GM23338 (cell line): Measurements from ENCODE around the gene CSF2. TPM values are rescaled to one million over a fixed set of nuclear protein-coding genes. Genes with fewer than 3 reads are reported as not detected.

Experiments
- ATAC-seq: fragments of 200-7000 bp; cut with Tn5 transposase; 3 replicates; pipeline ENCODE4 v1.9.1; 2020
- DNase-seq: peaks from one replicate; pipeline ENCODE4 v3.0.0-alpha.2; 2015; ENCODE audit warnings: low spot score
- H2AFZ ChIP-seq: fragments of 200-600 bp; sonication (generic); 2 replicates; pipeline ENCODE4 v1.8.0; 2016; ENCODE audit warnings: antibody characterized with exemption, mild to moderate bottlenecking, moderate library complexity
- H3F3A ChIP-seq: fragments of 200-600 bp; sonication (generic); replicated peaks from 2 replicates; pipeline ENCODE4 v1.8.0; 2017; ENCODE audit warnings: antibody characterized with exemption, mixed run types, low read depth
- H3K27ac ChIP-seq: fragments of 200-600 bp; sonication (generic); 2 replicates; pipeline ENCODE4 v1.6.1; 2016; ENCODE audit warnings: low read depth
- H3K27me3 ChIP-seq: fragments of 200-600 bp; sonication (generic); 2 replicates; pipeline ENCODE4 v1.8.0; 2016; ENCODE audit warnings: mild to moderate bottlenecking, mixed run types, moderate library complexity; ENCODE audit not compliant: insufficient read depth
- H3K36me3 ChIP-seq: fragments of 200-600 bp; sonication (generic); 2 replicates; pipeline ENCODE4 v1.8.0; 2016; ENCODE audit warnings: mild to moderate bottlenecking; ENCODE audit not compliant: insufficient read depth
- H3K4me1 ChIP-seq: fragments of 200-600 bp; sonication (generic); 2 replicates; pipeline ENCODE4 v1.8.0; 2016; ENCODE audit warnings: mild to moderate bottlenecking, moderate library complexity; ENCODE audit not compliant: insufficient read depth
- H3K4me2 ChIP-seq: fragments of 200-600 bp; sonication (generic); 2 replicates; pipeline ENCODE4 v1.7.1; 2017; ENCODE audit warnings: mixed run types
- H3K4me3 ChIP-seq: fragments of 200-600 bp; sonication (generic); 2 replicates; pipeline ENCODE4 v1.6.1; 2016; ENCODE audit warnings: mixed run types
- H3K79me2 ChIP-seq: fragments of 200-600 bp; sonication (generic); replicated peaks from 2 replicates; pipeline ENCODE4 v1.8.0; 2017; ENCODE audit warnings: mild to moderate bottlenecking; ENCODE audit not compliant: insufficient read depth
- H3K9me2 ChIP-seq: fragments of 200-600 bp; sonication (generic); 2 replicates; pipeline ENCODE4 v1.8.0; 2017; ENCODE audit not compliant: insufficient read depth
- H4K20me1 ChIP-seq: fragments of 200-600 bp; sonication (generic); replicated peaks from 2 replicates; pipeline ENCODE4 v1.8.0; 2017; ENCODE audit warnings: mild to moderate bottlenecking; ENCODE audit not compliant: insufficient read depth
- H3K27ac Mint-ChIP-seq: 2 replicates; pipeline ENCODE4 v1.8.0; 2020; ENCODE audit warnings: inconsistent platforms, mild to moderate bottlenecking, moderate library complexity, mixed read lengths
- H3K27me3 Mint-ChIP-seq: 3 replicates; pipeline ENCODE4 v1.8.0; 2022; ENCODE audit warnings: low read depth, mild to moderate bottlenecking, moderate library complexity, mixed read lengths, inconsistent platforms; ENCODE audit not compliant: insufficient read depth, poor library complexity
- H3K36me3 Mint-ChIP-seq: 3 replicates; pipeline ENCODE4 v1.8.0; 2021; ENCODE audit warnings: low read depth, mild to moderate bottlenecking, inconsistent platforms, moderate library complexity, mixed read lengths
- H3K4me1 Mint-ChIP-seq: 3 replicates; pipeline ENCODE4 v1.8.0; 2020; ENCODE audit warnings: mild to moderate bottlenecking, inconsistent platforms, mixed read lengths
- H3K4me3 Mint-ChIP-seq: 3 replicates; pipeline ENCODE4 v1.8.0; 2021; ENCODE audit warnings: moderate library complexity, mild to moderate bottlenecking, inconsistent platforms, mixed read lengths
- H3K9me3 Mint-ChIP-seq: 3 replicates; pipeline ENCODE4 v1.8.0; 2020; ENCODE audit warnings: moderate library complexity, mild to moderate bottlenecking, inconsistent platforms, mixed read lengths
- CTCF ChIP-seq, 2 experiments: fragments of 200-600 bp in 1 of 2; sonication (generic) in 1 of 2; conservative IDR thresholded peaks; 2 replicates each; pipeline versions ENCODE4 v1.5.1 to v1.6.1; 2016 to 2017; ENCODE audit warnings: antibody characterized with exemption in 2 of 2, low read depth in 2 of 2, mild to moderate bottlenecking in 2 of 2, moderate library complexity in 1 of 2
- JUNB ChIP-seq: IDR thresholded peaks from one replicate; pipeline ENCODE4 v1.6.1; 2016; ENCODE audit warnings: antibody characterized with exemption; ENCODE audit not compliant: unreplicated experiment
- REST ChIP-seq: IDR thresholded peaks from one replicate; pipeline ENCODE4 v1.6.1; 2018; ENCODE audit warnings: antibody characterized with exemption; ENCODE audit not compliant: unreplicated experiment
- ZNF462 ChIP-seq: fragments of 250-450 bp; sonication (Bioruptor Pico); IDR thresholded peaks from 2 replicates; pipeline ENCODE4 v1.5.0; 2020; ENCODE audit warnings: mild to moderate bottlenecking, moderate library complexity
- polyA plus RNA-seq: library from polyadenylated mRNA; unstranded; fragments of >200 nt; fragmentation: Nextera tagmentation; extraction: Ambion mirVana; gene quantifications from 2 replicates; pipeline ENCODE4 v1.2.1, GENCODE V29; 2016
- total RNA-seq: library from RNA; depleted of rRNA; stranded (reverse); fragments of >200 nt; shearing (Covaris generic); gene quantifications from 2 replicates; pipeline ENCODE4 v1.2.3, GENCODE V29; 2014

CSF2 gene
- total and polyA plus RNA-seq, 2 experiments from 2014 or later, result not detected

- Mint-ChIP-seq H3K4me3 (no peak overlapping the region), H3K27ac (no peak overlapping the region), H3K36me3 (no peaks in the 10 kb centered on the region), H3K9me3 (no peaks in the 10 kb centered on the region), H3K4me1 (no peaks in the 10 kb centered on the region; the same call in 2 of the 3 replicates), H3K27me3 (peaks cover 4% of the 10 kb centered on the region)
- Histone ChIP-seq H3K36me3 (no peaks in the 10 kb centered on the region), H3K27ac (no peak overlapping the region), H4K20me1 (no peaks in the 10 kb centered on the region), H2AFZ (no peak overlapping the region), H3K4me2 (no peak overlapping the region), H3F3A (no peaks in the 10 kb centered on the region), H3K79me2 (no peaks in the 10 kb centered on the region), H3K4me3 (no peak overlapping the region), H3K27me3 (no peaks in the 10 kb centered on the region), H3K9me2 (no peaks in the 10 kb centered on the region), H3K4me1 (no peaks in the 10 kb centered on the region)
- no peak; the same call in 2 of the 3 replicates for ATAC-seq
- no peak for DNase-seq
- TF ChIP-seq JUNB (no peak), REST (no peak), CTCF (conservative IDR thresholded peaks at IDR 0.05; ENCODE audit: low read depth in 2 of 2) (no peak), ZNF462 (CRISPR knock-in tag) (no peak)
Observed at GRCh38 chr5:132074772-132075718, 1.5 kb downstream of the CSF2 start.
